Gastrocnemius medialis (tissue), 4 donors: Measurements from ENCODE around the gene SVOPL.

ENCODE experiments used
- POLR2A ChIP-seq, 2 donors: fragments of 450-650 bp; IDR thresholded peaks; one replicate each; pipeline ENCODE4 v1.6.1; 2017; ENCODE audit warnings: antibody characterized with exemption in 2 of 2, mild to moderate bottlenecking in 2 of 2, moderate library complexity in 2 of 2
- TF ChIP-seq, protein P1 (sequence below), 5 experiments: fragments of 450-650 bp in 3 of 5; fragments of 200-600 bp in 2 of 5; sonication (generic) in 2 of 5; IDR thresholded peaks in 4 of 5; conservative IDR thresholded peaks in 1 of 5; 1 replicate in 4 of 5; 2 replicates in 1 of 5; pipeline ENCODE4 v1.5.1; 2016 to 2019; ENCODE audit warnings: antibody characterized with exemption in 5 of 5, mild to moderate bottlenecking in 3 of 5, moderate library complexity in 3 of 5

DNA sequence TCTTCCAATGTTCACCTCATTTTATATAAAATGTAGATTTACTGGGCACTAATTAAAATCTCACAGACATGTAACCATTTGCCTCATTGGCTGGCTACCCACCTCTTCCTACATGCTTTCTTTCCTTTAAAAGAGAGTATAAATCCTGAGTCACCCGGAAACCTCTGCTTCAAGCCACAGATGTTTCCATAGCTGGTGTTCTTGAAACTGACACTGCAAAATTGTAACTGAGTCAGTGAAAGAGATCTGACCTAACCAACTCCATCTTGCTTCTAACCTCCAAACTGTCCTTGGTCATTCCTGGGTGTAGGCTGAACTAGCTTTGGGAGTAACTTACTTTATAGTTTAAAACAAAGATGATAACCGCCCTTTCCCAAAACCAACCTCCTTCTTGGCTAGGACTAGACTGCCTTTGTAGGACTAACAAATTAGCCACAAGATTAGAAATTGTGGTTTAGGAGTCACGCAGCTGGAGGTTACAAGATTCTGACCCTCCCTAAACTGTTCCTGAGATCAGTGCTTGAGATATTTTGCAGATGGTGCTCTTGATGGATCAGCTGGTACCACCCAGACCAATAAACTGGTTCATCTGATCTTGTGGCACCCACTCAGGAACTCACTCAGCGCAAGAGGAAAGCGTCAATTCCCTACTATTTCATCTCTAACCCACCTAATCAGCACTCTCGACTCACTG is 33.5 kb downstream of the SVOPL start:
- TF ChIP-seq, protein P1, sequence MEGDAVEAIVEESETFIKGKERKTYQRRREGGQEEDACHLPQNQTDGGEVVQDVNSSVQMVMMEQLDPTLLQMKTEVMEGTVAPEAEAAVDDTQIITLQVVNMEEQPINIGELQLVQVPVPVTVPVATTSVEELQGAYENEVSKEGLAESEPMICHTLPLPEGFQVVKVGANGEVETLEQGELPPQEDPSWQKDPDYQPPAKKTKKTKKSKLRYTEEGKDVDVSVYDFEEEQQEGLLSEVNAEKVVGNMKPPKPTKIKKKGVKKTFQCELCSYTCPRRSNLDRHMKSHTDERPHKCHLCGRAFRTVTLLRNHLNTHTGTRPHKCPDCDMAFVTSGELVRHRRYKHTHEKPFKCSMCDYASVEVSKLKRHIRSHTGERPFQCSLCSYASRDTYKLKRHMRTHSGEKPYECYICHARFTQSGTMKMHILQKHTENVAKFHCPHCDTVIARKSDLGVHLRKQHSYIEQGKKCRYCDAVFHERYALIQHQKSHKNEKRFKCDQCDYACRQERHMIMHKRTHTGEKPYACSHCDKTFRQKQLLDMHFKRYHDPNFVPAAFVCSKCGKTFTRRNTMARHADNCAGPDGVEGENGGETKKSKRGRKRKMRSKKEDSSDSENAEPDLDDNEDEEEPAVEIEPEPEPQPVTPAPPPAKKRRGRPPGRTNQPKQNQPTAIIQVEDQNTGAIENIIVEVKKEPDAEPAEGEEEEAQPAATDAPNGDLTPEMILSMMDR (IDR thresholded peaks at IDR 0.05 in 4 of 5, conservative IDR thresholded peaks at IDR 0.05 in 1 of 5) = no peak
- no peak for TF ChIP-seq POLR2A (IDR thresholded peaks at IDR 0.05)
